Measurements from ENCODE around the gene ARPC1A.

DNA sequence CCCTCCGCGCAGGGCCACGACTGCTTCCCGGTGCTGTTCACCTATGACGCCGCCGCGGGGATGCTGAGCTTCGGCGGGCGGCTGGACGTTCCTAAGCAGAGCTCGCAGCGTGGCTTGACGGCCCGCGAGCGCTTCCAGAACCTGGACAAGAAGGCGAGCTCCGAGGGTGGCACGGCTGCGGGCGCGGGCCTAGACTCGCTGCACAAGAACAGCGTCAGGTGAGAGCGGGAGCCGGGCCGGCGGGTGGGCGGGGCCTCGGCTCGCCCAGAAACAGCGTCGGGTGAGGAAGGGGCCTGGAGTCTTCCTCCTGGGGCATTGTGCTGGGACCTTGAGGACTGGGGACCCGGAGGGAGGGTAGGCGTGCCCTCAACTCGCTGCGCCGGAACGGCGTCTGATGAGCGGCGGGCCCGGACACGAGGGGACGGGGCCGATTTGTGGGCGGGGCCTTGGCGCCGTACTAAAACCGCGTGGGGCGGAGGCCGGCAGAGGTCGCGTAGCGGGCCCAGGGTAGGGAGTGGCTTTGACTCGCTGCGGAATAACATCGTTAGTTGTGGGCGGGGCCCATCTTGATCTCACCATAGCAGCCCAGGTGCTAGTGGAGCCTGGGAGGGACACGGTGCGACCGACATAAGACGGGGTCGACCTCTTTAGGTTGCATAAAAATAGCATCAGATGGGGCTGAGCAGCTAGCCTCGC, 67.1 kb downstream of the ARPC1A start:
- TF ChIP-seq, protein P1, sequence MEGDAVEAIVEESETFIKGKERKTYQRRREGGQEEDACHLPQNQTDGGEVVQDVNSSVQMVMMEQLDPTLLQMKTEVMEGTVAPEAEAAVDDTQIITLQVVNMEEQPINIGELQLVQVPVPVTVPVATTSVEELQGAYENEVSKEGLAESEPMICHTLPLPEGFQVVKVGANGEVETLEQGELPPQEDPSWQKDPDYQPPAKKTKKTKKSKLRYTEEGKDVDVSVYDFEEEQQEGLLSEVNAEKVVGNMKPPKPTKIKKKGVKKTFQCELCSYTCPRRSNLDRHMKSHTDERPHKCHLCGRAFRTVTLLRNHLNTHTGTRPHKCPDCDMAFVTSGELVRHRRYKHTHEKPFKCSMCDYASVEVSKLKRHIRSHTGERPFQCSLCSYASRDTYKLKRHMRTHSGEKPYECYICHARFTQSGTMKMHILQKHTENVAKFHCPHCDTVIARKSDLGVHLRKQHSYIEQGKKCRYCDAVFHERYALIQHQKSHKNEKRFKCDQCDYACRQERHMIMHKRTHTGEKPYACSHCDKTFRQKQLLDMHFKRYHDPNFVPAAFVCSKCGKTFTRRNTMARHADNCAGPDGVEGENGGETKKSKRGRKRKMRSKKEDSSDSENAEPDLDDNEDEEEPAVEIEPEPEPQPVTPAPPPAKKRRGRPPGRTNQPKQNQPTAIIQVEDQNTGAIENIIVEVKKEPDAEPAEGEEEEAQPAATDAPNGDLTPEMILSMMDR (IDR thresholded peaks at IDR 0.05): no peak
- TF ChIP-seq EZH2 (IDR thresholded peaks at IDR 0.05): no peak
- no peak for TF ChIP-seq EZH2phosphoT487 (IDR thresholded peaks at IDR 0.05)
